Measurements from ENCODE around the gene IL17A.

- TF ChIP-seq CTCF (conservative IDR thresholded peaks at IDR 0.05; ENCODE audit: low read depth, low read length) (no peak), EZH2 (IDR thresholded peaks at IDR 0.05; ENCODE audit: low read length, unreplicated experiment) (no peak)
Measured at GRCh38 chr6:52155791-52156576, 30.2 kb upstream of the IL17A start.

Measured in PC-3 (cell line).